Measurements from ENCODE around the gene HIP1R. TPM values are rescaled to one million over a fixed set of nuclear protein-coding genes. Genes with fewer than 3 reads are reported as not detected.
"Not testable (repeated sequence)": the region's sequence is repeated elsewhere in the genome, so short reads cannot be mapped to it uniquely, and the experiment has no call there.

Gene HIP1R
- total RNA-seq, 1 experiment from 2014 or later = 36.7 TPM

DNA sequence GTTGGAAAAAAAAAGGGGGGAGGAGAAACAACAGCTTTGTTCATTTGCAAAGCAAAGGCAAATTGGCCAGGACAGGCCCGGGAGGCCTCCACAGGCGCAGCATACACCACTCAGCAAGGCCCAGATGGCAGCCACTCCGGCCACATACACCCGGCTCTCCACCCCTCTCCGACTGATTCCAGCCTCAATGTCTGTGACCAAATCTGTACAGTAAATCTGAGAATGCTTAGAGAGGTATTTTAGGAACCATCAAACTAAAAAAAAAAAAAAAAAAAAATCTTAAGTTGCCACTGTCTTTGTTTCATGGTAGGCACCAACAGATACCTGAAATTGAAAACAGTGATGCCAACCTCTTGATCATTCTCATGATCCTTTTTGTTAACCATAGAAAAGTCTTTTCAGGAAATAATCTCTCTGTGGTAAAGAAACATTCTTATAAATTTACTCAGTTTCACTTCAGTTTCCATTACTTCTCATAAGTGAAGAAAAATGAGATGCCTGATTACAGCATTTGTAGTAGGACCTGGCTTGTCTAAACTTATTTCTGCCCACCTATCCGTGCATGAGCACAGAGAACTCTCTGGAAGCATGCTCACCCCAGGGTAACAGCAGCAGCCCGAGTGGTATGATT lies 40.4 kb downstream of the HIP1R start:
- no peak for ATAC-seq
- CTCF ChIA-PET = interaction anchor here (0.7 kb wide), 1 partner anchor 118 kb away, joined by 7 read pairs; no protein-coding TSS in a partner anchor
- POLR2A ChIA-PET = no interaction called here

DNA sequence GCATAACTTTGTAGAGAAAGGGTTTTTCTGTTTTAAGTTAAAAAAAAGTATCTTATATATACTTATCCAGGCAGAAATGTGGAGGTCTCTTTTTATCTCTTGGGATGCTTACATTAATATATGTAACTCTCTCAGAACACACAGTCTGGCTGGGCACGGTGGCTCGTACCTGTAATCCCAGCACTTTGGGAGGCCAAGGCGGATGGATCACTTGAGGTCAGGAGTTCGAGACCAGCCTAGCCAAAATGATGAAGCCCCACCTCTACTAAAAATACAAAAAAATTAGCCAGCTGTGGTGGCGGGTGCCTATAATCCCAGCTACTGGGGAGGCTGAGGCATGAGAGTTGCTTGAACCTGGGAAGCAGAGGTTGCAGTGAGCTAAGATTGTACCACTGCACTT lies 41.0 kb downstream of the HIP1R start:
- CTCF ChIA-PET; BruUV-seq (replicated peaks); intact Hi-C loops (cut with micrococcal nuclease; ENCODE audit: unreplicated experiment); POLR2A ChIA-PET; H3K27me3 ChIP-seq (ENCODE audit: control insufficient read depth, insufficient read depth, low read length); DNase-seq (ENCODE audit: low read depth, low spot score); H3K9me3 ChIP-seq (ENCODE audit: control insufficient read depth, insufficient read depth, low read depth, low read length); ATAC-seq; H3K4me3 ChIP-seq (ENCODE audit: low read depth in 2 of 2, low read length in 2 of 2); in situ Hi-C loops (cut with HindIII; ENCODE audit: low pct_unique_long_range_greater_than_20kb, low sequenced_read_pairs); H3K36me3 ChIP-seq (ENCODE audit: control insufficient read depth, insufficient read depth, low read length): not testable (repeated sequence)
- H3K27ac ChIP-seq (ENCODE audit: low read length) = peak overlapping the region; percentile 100
- H3K4me1 ChIP-seq (ENCODE audit: control insufficient read depth, insufficient read depth, low read length) = peaks cover 98% of the 10 kb centered on the region

More for the DNA sequence above, 40.4 kb downstream of the HIP1R start:
- no peaks in the 10 kb centered on the region for H3K27me3 ChIP-seq (ENCODE audit: control insufficient read depth, insufficient read depth, low read length)
- intact Hi-C loops (cut with micrococcal nuclease; ENCODE audit: unreplicated experiment) (no loop called here), in situ Hi-C loops (cut with HindIII; ENCODE audit: low pct_unique_long_range_greater_than_20kb, low sequenced_read_pairs) (no loop called here)
- no peak for DNase-seq (ENCODE audit: low read depth, low spot score)
- BruUV-seq (replicated peaks) = TSS peak; percentile 42
- no peak overlapping the region for H3K4me3 ChIP-seq (ENCODE audit: low read depth in 2 of 2, low read length in 2 of 2)
- H3K36me3 ChIP-seq (ENCODE audit: control insufficient read depth, insufficient read depth, low read length) = peaks cover 7% of the 10 kb centered on the region; the same call in 1 of the 2 replicates
- H3K4me1 ChIP-seq (ENCODE audit: control insufficient read depth, insufficient read depth, low read length) = peaks cover 98% of the 10 kb centered on the region
- no peaks in the 10 kb centered on the region for H3K9me3 ChIP-seq (ENCODE audit: control insufficient read depth, insufficient read depth, low read depth, low read length)
- TF ChIP-seq TCF7L2 (IDR thresholded peaks at IDR 0.05; ENCODE audit: low read depth, low read length) (no peak), SIN3A (IDR thresholded peaks at IDR 0.05; ENCODE audit: borderline replicate concordance, insufficient read depth, low read depth, low read length) (no peak), POLR2AphosphoS5 (IDR thresholded peaks at IDR 0.05; ENCODE audit: low read depth, low read length) (no peak)
- TF ChIP-seq, protein P1, sequence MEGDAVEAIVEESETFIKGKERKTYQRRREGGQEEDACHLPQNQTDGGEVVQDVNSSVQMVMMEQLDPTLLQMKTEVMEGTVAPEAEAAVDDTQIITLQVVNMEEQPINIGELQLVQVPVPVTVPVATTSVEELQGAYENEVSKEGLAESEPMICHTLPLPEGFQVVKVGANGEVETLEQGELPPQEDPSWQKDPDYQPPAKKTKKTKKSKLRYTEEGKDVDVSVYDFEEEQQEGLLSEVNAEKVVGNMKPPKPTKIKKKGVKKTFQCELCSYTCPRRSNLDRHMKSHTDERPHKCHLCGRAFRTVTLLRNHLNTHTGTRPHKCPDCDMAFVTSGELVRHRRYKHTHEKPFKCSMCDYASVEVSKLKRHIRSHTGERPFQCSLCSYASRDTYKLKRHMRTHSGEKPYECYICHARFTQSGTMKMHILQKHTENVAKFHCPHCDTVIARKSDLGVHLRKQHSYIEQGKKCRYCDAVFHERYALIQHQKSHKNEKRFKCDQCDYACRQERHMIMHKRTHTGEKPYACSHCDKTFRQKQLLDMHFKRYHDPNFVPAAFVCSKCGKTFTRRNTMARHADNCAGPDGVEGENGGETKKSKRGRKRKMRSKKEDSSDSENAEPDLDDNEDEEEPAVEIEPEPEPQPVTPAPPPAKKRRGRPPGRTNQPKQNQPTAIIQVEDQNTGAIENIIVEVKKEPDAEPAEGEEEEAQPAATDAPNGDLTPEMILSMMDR (IDR thresholded peaks at IDR 0.05) = no peak
- TF ChIP-seq, protein P2, sequence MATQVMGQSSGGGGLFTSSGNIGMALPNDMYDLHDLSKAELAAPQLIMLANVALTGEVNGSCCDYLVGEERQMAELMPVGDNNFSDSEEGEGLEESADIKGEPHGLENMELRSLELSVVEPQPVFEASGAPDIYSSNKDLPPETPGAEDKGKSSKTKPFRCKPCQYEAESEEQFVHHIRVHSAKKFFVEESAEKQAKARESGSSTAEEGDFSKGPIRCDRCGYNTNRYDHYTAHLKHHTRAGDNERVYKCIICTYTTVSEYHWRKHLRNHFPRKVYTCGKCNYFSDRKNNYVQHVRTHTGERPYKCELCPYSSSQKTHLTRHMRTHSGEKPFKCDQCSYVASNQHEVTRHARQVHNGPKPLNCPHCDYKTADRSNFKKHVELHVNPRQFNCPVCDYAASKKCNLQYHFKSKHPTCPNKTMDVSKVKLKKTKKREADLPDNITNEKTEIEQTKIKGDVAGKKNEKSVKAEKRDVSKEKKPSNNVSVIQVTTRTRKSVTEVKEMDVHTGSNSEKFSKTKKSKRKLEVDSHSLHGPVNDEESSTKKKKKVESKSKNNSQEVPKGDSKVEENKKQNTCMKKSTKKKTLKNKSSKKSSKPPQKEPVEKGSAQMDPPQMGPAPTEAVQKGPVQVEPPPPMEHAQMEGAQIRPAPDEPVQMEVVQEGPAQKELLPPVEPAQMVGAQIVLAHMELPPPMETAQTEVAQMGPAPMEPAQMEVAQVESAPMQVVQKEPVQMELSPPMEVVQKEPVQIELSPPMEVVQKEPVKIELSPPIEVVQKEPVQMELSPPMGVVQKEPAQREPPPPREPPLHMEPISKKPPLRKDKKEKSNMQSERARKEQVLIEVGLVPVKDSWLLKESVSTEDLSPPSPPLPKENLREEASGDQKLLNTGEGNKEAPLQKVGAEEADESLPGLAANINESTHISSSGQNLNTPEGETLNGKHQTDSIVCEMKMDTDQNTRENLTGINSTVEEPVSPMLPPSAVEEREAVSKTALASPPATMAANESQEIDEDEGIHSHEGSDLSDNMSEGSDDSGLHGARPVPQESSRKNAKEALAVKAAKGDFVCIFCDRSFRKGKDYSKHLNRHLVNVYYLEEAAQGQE (IDR thresholded peaks at IDR 0.05; ENCODE audit: insufficient read depth in 1 of 2, low read depth in 2 of 2, low read length in 1 of 2) = no peak
- peak overlapping the region; percentile 100 for H3K27ac ChIP-seq (ENCODE audit: low read length)

DNA sequence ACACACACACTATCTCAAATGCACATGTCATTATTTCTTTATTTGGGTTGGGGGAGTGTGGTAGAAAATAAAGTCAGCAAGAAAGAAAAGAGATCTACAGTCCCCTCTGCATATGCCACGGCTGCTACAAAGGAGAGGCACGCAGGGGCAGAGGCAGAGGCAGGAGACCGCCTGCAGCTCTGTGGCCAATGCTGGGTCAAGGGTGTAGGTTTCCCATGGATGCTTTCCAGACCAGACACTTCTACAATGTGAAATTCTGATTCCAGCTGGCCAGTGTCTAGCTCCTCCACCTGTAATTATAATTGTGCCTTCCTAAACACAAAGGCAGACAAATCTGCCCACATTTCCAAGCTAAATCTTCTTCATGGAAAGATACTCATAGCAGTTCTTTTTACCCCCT lies 41.5 kb downstream of the HIP1R start:
- TF ChIP-seq, protein P2 (IDR thresholded peaks at IDR 0.05; ENCODE audit: insufficient read depth in 1 of 2, low read depth in 2 of 2, low read length in 1 of 2) = no peak
- TF ChIP-seq, protein P1 (IDR thresholded peaks at IDR 0.05) = no peak
- no peak for TF ChIP-seq POLR2AphosphoS5 (IDR thresholded peaks at IDR 0.05; ENCODE audit: low read depth, low read length)
- no peak for TF ChIP-seq SIN3A (IDR thresholded peaks at IDR 0.05; ENCODE audit: borderline replicate concordance, insufficient read depth, low read depth, low read length)
- no peak; the same call in 1 of the 2 replicates for TF ChIP-seq TCF7L2 (IDR thresholded peaks at IDR 0.05; ENCODE audit: low read depth, low read length)
- H3K9me3 ChIP-seq (ENCODE audit: control insufficient read depth, insufficient read depth, low read depth, low read length) = no peaks in the 10 kb centered on the region
- peaks cover 98% of the 10 kb centered on the region for H3K4me1 ChIP-seq (ENCODE audit: control insufficient read depth, insufficient read depth, low read length)
- BruUV-seq (replicated peaks) = TSS peak; percentile 12
- H3K27ac ChIP-seq (ENCODE audit: low read length) = peak overlapping the region; percentile 100
- intact Hi-C loops (cut with micrococcal nuclease; ENCODE audit: unreplicated experiment) = no loop called here
- no peak for ATAC-seq
- POLR2A ChIA-PET = no interaction called here
- CTCF ChIA-PET = no interaction called here
- H3K36me3 ChIP-seq (ENCODE audit: control insufficient read depth, insufficient read depth, low read length) = peaks cover 2% of the 10 kb centered on the region; the same call in 1 of the 2 replicates
- no peak for DNase-seq (ENCODE audit: low read depth, low spot score)
- no peaks in the 10 kb centered on the region for H3K27me3 ChIP-seq (ENCODE audit: control insufficient read depth, insufficient read depth, low read length)
- in situ Hi-C loops (cut with HindIII; ENCODE audit: low pct_unique_long_range_greater_than_20kb, low sequenced_read_pairs) = no loop called here
- no peak overlapping the region for H3K4me3 ChIP-seq (ENCODE audit: low read depth in 2 of 2, low read length in 2 of 2)
